HepG2 (cell line): Measurements from ENCODE around the gene IGFBP6. TPM values are rescaled to one million over a fixed set of nuclear protein-coding genes. Genes with fewer than 3 reads are reported as not detected.

Source experiments
- ATAC-seq: fragments of 200-7000 bp; cut with Tn5 transposase; 3 replicates; pipeline ENCODE4 v1.9.1; 2020; ENCODE audit warnings: mild to moderate bottlenecking, moderate library complexity
- BruUV-seq: library from RNA; stranded (reverse); fragments of 400-500 nt; replicated peaks from 2 replicates; lab custom pipeline; 2021; lab: Mats Ljungman, UMichigan
- CTCF ChIA-PET: fragments of 300-600 bp; formaldehyde crosslinking; extraction: SDS; loops from one replicate; lab custom pipeline; 2021; ENCODE audit warnings: low total read pairs, inconsistent platforms, low intra/inter-chr PET ratio; lab: Yijun Ruan, JAX
- POLR2A ChIA-PET: fragments of 350-600 bp; sonication (Branson Sonifier 250); formaldehyde crosslinking; loops from one replicate; lab custom pipeline; 2020; ENCODE audit warnings: antibody characterized with exemption, inconsistent platforms; lab: Yijun Ruan, JAX
- DNase-seq: peaks from one replicate; pipeline ENCODE4 v3.0.0-alpha.2; 2015; ENCODE audit warnings: low spot score
- FAIRE-seq: peaks from 3 replicates; lab custom pipeline; 2011; peaks lifted over from hg19 to GRCh38; lab: Jason Lieb, UNC
- H2AFZ ChIP-seq: one replicate; pipeline ENCODE4 v1.6.1; 2011; ENCODE audit warnings: low read length, inconsistent platforms
- H3K27ac ChIP-seq: fragments of 300-600 bp; 3 replicates; pipeline ENCODE4 v1.8.0; 2011; ENCODE audit warnings: mixed run types, mild to moderate bottlenecking, mixed read lengths, low read length, inconsistent platforms; ENCODE audit not compliant: insufficient read depth; ENCODE audit errors: extremely low read length
- H3K27me3 ChIP-seq, 2 experiments: fragments of 200-600 bp in 1 of 2; 2 replicates in 1 of 2; 3 replicates in 1 of 2; pipeline versions ENCODE4 v1.6.0 to v1.8.0; 2011; ENCODE audit warnings: low read length in 2 of 2, mild to moderate bottlenecking in 2 of 2, moderate library complexity in 2 of 2, inconsistent platforms in 1 of 2; ENCODE audit not compliant: insufficient read depth in 2 of 2, control insufficient read depth in 1 of 2
- H3K36me3 ChIP-seq, 2 experiments: fragments of 200-600 bp in 1 of 2; replicated peaks in 1 of 2; 2 replicates in 1 of 2; 3 replicates in 1 of 2; pipeline versions ENCODE4 v1.5.1 to v1.8.0; 2011; ENCODE audit warnings: low read length in 2 of 2, inconsistent platforms in 1 of 2; ENCODE audit not compliant: insufficient read depth in 2 of 2, control insufficient read depth in 1 of 2
- H3K4me1 ChIP-seq: 2 replicates; pipeline ENCODE4 v1.5.1; 2012; ENCODE audit warnings: low read length, inconsistent platforms; ENCODE audit not compliant: insufficient read depth
- H3K4me2 ChIP-seq: 2 replicates; pipeline ENCODE4 v1.6.0; 2011; ENCODE audit warnings: low read depth, low read length, inconsistent platforms
- H3K4me3 ChIP-seq, 3 experiments: fragments of 200-600 bp in 1 of 3; sonication (generic), shearing (Covaris generic) in 1 of 3; replicated peaks in 1 of 3; 2 replicates each; pipeline ENCODE4 v1.5.1; 2011 to 2016; ENCODE audit warnings: low read length in 3 of 3, inconsistent platforms in 2 of 3, low read depth in 2 of 3, mild to moderate bottlenecking in 2 of 3, control low read depth in 1 of 3, mixed read lengths in 1 of 3; ENCODE audit not compliant: insufficient read depth in 1 of 3
- H3K79me2 ChIP-seq: one replicate; pipeline ENCODE4 v1.6.1; 2011; ENCODE audit warnings: low read length, inconsistent platforms; ENCODE audit not compliant: insufficient read depth
- H3K9ac ChIP-seq: 2 replicates; pipeline ENCODE4 v1.6.0; 2011; ENCODE audit warnings: mild to moderate bottlenecking, low read depth, low read length, inconsistent platforms; ENCODE audit not compliant: insufficient read depth
- H3K9me3 ChIP-seq: 2 replicates; pipeline ENCODE4 v1.5.1; 2012; ENCODE audit warnings: mild to moderate bottlenecking, low read length
- H4K20me1 ChIP-seq: 2 replicates; pipeline ENCODE4 v1.6.0; 2011; ENCODE audit warnings: inconsistent platforms, mild to moderate bottlenecking, low read length, moderate library complexity; ENCODE audit not compliant: insufficient read depth
- EED ChIP-seq: sonication (generic); formaldehyde crosslinking; IDR thresholded peaks from 2 replicates; pipeline ENCODE4 v1.5.0; 2020; ENCODE audit warnings: mild to moderate bottlenecking, missing genetic modification reagents
- FOXK2 ChIP-seq: fragments of 450-650 bp; IDR thresholded peaks from 2 replicates; pipeline ENCODE4 v1.6.1; 2016
- GATAD2A ChIP-seq: IDR thresholded peaks from 2 replicates; pipeline ENCODE4 v1.6.1; 2016
- KAT8 ChIP-seq: IDR thresholded peaks from 2 replicates; pipeline ENCODE4 v1.6.1; 2016; ENCODE audit warnings: missing genetic modification reagents, missing compliant biosample characterization
- NAIF1 ChIP-seq: sonication (generic); formaldehyde crosslinking; IDR thresholded peaks from 2 replicates; pipeline ENCODE4 v1.5.0; 2020; ENCODE audit warnings: mild to moderate bottlenecking, missing genetic modification reagents, borderline replicate concordance
- SALL1 ChIP-seq: sonication (generic); formaldehyde crosslinking; IDR thresholded peaks from 2 replicates; pipeline ENCODE4 v1.8.0; 2022; ENCODE audit warnings: mild to moderate bottlenecking, missing genetic modification reagents
- USF2 ChIP-seq, 2 experiments: sonication (generic) in 1 of 2; formaldehyde crosslinking in 1 of 2; IDR thresholded peaks; 2 replicates each; pipeline versions ENCODE4 v1.5.1 to v1.6.1; 2011 to 2020; ENCODE audit warnings: borderline replicate concordance in 1 of 2, low read depth in 1 of 2, low read length in 1 of 2, mild to moderate bottlenecking in 1 of 2, missing genetic modification reagents in 1 of 2, moderate library complexity in 1 of 2
- ZMYM2 ChIP-seq: sonication (generic); formaldehyde crosslinking; IDR thresholded peaks from 2 replicates; pipeline ENCODE4 v1.8.0; 2022; ENCODE audit warnings: mild to moderate bottlenecking, missing genetic modification reagents
- ZNF770 ChIP-seq: sonication (generic); formaldehyde crosslinking; IDR thresholded peaks from 2 replicates; pipeline ENCODE4 v1.5.0; 2020; ENCODE audit warnings: mild to moderate bottlenecking, missing genetic modification reagents
- WGBS: methylation state at CpG from one replicate; pipeline ENCODE4 v1.1.6; 2017; ENCODE audit warnings: low lambda C conversion rate; 5-methylcytosine and 5-hydroxymethylcytosine counted together
- in situ Hi-C: cut with HindIII; loops from 2 replicates; pipeline ENCODE4 v1.10.0; 2017; ENCODE audit warnings: low pct_unique_long_range_greater_than_20kb; ENCODE audit not compliant: extremely low pct_ligation_motif_present
- intact Hi-C: fragments of 100-400 bp; cut with micrococcal nuclease; formaldehyde crosslinking; loops from one replicate; pipeline ENCODE4 v1.10.0; 2022; ENCODE audit not compliant: unreplicated experiment
- polyA plus RNA-seq, 8 experiments: library from polyadenylated mRNA; depleted of rRNA in 3 of 8; stranded (reverse) in 7 of 8; unstranded in 1 of 8; fragments of >200 nt; fragmentation: Illumina TruSeq in 4 of 8; extraction: Trizol in 4 of 8; gene quantifications; 2 replicates each; pipeline versions ENCODE4 v1.2.1 to v1.2.3, GENCODE V29; 2011 to 2016; ENCODE audit warnings: low read depth in 4 of 8, missing spikeins in 1 of 8, mixed read lengths in 1 of 8; ENCODE audit not compliant: insufficient read depth in 1 of 8
- total RNA-seq, 5 experiments: library from RNA; depleted of rRNA; stranded (reverse); fragments of >200 nt; fragmentation: Illumina TruSeq; extraction: Trizol; gene quantifications; 2 replicates each; pipeline ENCODE4 v1.2.3, GENCODE V29; 2016; ENCODE audit warnings: low read depth in 1 of 5
- TF ChIP-seq, protein P1 (sequence below): sonication (generic); formaldehyde crosslinking; IDR thresholded peaks from 2 replicates; pipeline ENCODE4 v1.9.0; 2022; ENCODE audit warnings: missing genetic modification reagents, mild to moderate bottlenecking, borderline replicate concordance

Gene IGFBP6
- total and polyA plus RNA-seq, 2 of the 13 experiments (the other 11 are each of a cell fraction or from before 2014, with no cell fraction given): 3.9 to 25.2 TPM

DNA sequence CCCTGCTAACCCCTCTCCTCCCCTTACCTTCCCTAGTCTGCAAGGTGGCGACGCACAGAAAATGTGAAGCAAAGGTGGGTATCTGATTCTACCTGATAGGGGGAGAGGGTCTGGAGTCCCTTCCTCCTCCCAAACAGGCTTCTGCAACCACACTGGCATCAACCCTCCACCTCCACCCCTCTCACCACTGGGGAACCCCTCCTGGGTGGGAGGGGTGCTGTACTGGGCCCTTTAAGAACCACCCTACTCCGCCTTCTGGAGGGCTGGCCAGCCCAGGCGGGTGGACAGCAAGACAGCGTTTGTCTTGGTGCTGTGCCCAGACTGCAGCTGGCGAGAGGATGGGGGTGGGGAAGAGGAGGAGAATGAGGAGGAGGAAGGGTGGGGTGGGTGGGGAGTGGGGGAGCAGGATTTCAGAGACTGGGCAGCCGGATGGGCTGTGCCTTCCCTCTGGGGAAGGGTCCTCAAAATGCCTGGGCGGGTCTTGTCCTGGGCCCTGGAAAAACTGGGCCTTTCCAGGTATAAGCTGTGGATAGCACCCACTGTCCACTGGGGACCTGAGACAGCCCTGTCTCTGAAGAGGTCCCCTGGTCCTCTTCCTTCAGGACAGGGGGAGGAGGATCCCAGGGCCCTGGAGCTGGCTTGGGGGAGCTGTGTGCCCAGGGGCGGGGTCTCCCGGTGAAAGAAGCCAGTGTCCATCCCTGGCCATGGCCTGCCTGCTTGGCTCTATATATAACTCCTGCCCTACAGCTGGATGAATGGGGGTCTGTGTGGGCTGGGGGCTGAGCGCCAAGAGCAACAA is 44.8 kb upstream of the IGFBP6 start (continued):
- TF ChIP-seq, protein P1, sequence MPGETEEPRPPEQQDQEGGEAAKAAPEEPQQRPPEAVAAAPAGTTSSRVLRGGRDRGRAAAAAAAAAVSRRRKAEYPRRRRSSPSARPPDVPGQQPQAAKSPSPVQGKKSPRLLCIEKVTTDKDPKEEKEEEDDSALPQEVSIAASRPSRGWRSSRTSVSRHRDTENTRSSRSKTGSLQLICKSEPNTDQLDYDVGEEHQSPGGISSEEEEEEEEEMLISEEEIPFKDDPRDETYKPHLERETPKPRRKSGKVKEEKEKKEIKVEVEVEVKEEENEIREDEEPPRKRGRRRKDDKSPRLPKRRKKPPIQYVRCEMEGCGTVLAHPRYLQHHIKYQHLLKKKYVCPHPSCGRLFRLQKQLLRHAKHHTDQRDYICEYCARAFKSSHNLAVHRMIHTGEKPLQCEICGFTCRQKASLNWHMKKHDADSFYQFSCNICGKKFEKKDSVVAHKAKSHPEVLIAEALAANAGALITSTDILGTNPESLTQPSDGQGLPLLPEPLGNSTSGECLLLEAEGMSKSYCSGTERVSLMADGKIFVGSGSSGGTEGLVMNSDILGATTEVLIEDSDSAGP (CRISPR knock-in tag): peak; percentile 93
- TF ChIP-seq EED: no peak
- no peak for TF ChIP-seq USF2 (IDR thresholded peaks at IDR 0.05; ENCODE audit: low read depth, low read length)
- TF ChIP-seq USF2 (CRISPR knock-in tag; IDR thresholded peaks at IDR 0.05; ENCODE audit: borderline replicate concordance): 0 out of 2 replicates have a peak, but pooled peaks have one; percentile 2

GRCh38 chr12:53053218-53054111 is 44.0 kb upstream of the IGFBP6 start:
- ATAC-seq (peak; percentile 32), FAIRE-seq (peak; percentile 73)
- no peak overlapping the region for H2AFZ ChIP-seq
- TF ChIP-seq FOXK2 (no peak), GATAD2A (CRISPR knock-in tag) (peak; percentile 79; the same call in 1 of the 2 replicates), EED (no peak), ZMYM2 (CRISPR knock-in tag) (no peak), NAIF1 (CRISPR knock-in tag) (0 out of 2 replicates have a peak, but pooled peaks have one; percentile 39), SALL1 (CRISPR knock-in tag) (peak; percentile 53; the same call in 1 of the 2 replicates), ZNF770 (CRISPR knock-in tag) (0 out of 2 replicates have a peak, but pooled peaks have one; percentile 25), KAT8 (CRISPR knock-in tag) (peak; percentile 40; the same call in 1 of the 2 replicates)
- TF ChIP-seq, protein P1 (CRISPR knock-in tag): peak; percentile 69; the same call in 1 of the 2 replicates

More at GRCh38 chr12:53053218-53054111, 44.0 kb upstream of the IGFBP6 start:
- peak overlapping the region; percentile 69 for H3K27ac ChIP-seq
- 0 out of 5 replicates have a peak, but pooled peaks cover 0 to 7% of the 10 kb centered on the region in 2 experiments for H3K36me3 ChIP-seq
- no peaks in the 10 kb centered on the region for H3K9me3 ChIP-seq
- peak overlapping the region; percentile 52 to 73 (median 60); a peak in 5 of 6 replicates for H3K4me3 ChIP-seq
- in situ Hi-C loops (no loop called here), intact Hi-C loops (loop anchor here (1.0 kb wide), 1 partner anchor 8 kb away; no protein-coding TSS in a partner anchor)
- POLR2A ChIA-PET: interaction anchor here (1.1 to 8.3 kb wide), 11 partner anchors 7 to 134 kb away, joined by 3 to 83 read pairs (median 8); partner anchors contain the start of genes CSAD, EIF4B, SOAT2 and SPRYD3
- WGBS: 23% methylated on average over 7 of the region's 16 CpGs
- H3K4me2 ChIP-seq: peak overlapping the region; percentile 71
- BruUV-seq: TSS peak; percentile 44
- H3K79me2 ChIP-seq: peaks cover 18% of the 10 kb centered on the region
- H4K20me1 ChIP-seq: no peaks in the 10 kb centered on the region
- CTCF ChIA-PET: no interaction called here
- peak; percentile 77 for DNase-seq
- H3K27me3 ChIP-seq: no peaks in the 10 kb centered on the region
- H3K9ac ChIP-seq: peak overlapping the region; percentile 66
- peaks cover 49% of the 10 kb centered on the region for H3K4me1 ChIP-seq
